Loucy (cell line): ENCODE results near the gene ARHGAP25.

Source experiments
- H2AFZ ChIP-seq: fragments of 200-600 bp; sonication (generic); 2 replicates; pipeline ENCODE4 v1.6.0; 2016; ENCODE audit warnings: antibody characterized with exemption, mild to moderate bottlenecking, low read length, moderate library complexity
- H3F3A ChIP-seq: fragments of 200-600 bp; 2 replicates; pipeline ENCODE4 v1.6.0; 2016; ENCODE audit warnings: antibody characterized with exemption, low read depth, mild to moderate bottlenecking
- H3K27me3 ChIP-seq: fragments of 200-600 bp; sonication (generic); 2 replicates; pipeline ENCODE4 v1.6.1; 2014; ENCODE audit warnings: low read length, mild to moderate bottlenecking; ENCODE audit not compliant: insufficient read depth, poor library complexity, severe bottlenecking
- H3K36me3 ChIP-seq: fragments of 200-600 bp; sonication (generic); 2 replicates; pipeline ENCODE4 v1.6.1; 2016; ENCODE audit warnings: low read length; ENCODE audit not compliant: insufficient read depth
- H3K4me1 ChIP-seq: fragments of 200-600 bp; sonication (generic); 2 replicates; pipeline ENCODE4 v1.5.1; 2014; ENCODE audit warnings: low read length, mild to moderate bottlenecking; ENCODE audit not compliant: insufficient read depth, poor library complexity, severe bottlenecking
- H3K4me2 ChIP-seq: fragments of 200-600 bp; sonication (generic); 2 replicates; pipeline ENCODE4 v1.6.0; 2014; ENCODE audit warnings: antibody characterized with exemption, low read length, low read depth, mild to moderate bottlenecking; ENCODE audit not compliant: poor library complexity, severe bottlenecking
- H3K4me3 ChIP-seq: fragments of 200-600 bp; sonication (generic); 2 replicates; pipeline ENCODE4 v1.5.1; 2014; ENCODE audit warnings: low read length, mild to moderate bottlenecking, mixed read lengths; ENCODE audit not compliant: poor library complexity, severe bottlenecking
- H3K79me2 ChIP-seq: fragments of 200-600 bp; sonication (generic); 2 replicates; pipeline ENCODE4 v1.6.1; 2014; ENCODE audit warnings: low read length; ENCODE audit not compliant: insufficient read depth
- H3K9ac ChIP-seq: fragments of 200-600 bp; sonication (generic); 2 replicates; pipeline ENCODE4 v1.6.0; 2014; ENCODE audit warnings: mild to moderate bottlenecking, low read depth, low read length, moderate library complexity; ENCODE audit not compliant: poor library complexity, severe bottlenecking
- H3K9me2 ChIP-seq: fragments of 200-600 bp; sonication (generic); replicated peaks from 2 replicates; pipeline ENCODE4 v1.6.1; 2016; ENCODE audit warnings: low read depth, low read length, mixed read lengths
- H3K9me3 ChIP-seq: fragments of 200-600 bp; sonication (generic); 2 replicates; pipeline ENCODE4 v1.6.1; 2014; ENCODE audit warnings: mild to moderate bottlenecking, antibody characterized with exemption, low read length, low read depth; ENCODE audit not compliant: insufficient read depth
- H4K20me1 ChIP-seq: fragments of 200-600 bp; sonication (generic); 2 replicates; pipeline ENCODE4 v1.6.0; 2014; ENCODE audit warnings: antibody characterized with exemption, low read length, mild to moderate bottlenecking; ENCODE audit not compliant: insufficient read depth, poor library complexity, severe bottlenecking
- CTCF ChIP-seq: fragments of 200-600 bp; sonication (generic); conservative IDR thresholded peaks from 2 replicates; pipeline ENCODE4 v1.5.1; 2014; ENCODE audit warnings: mild to moderate bottlenecking, antibody characterized with exemption, low read length
- EZH2phosphoT487 ChIP-seq: fragments of 200-600 bp; IDR thresholded peaks from 2 replicates; pipeline ENCODE4 v1.6.1; 2018; ENCODE audit warnings: antibody characterized with exemption, mild to moderate bottlenecking, moderate library complexity, borderline replicate concordance

The ARHGAP25 gene

GRCh38 chr2:68717305-68717661 is 17.3 kb upstream of the ARHGAP25 start:
- Histone ChIP-seq H3K27me3 (no peaks in the 10 kb centered on the region), H3K9me3 (no peaks in the 10 kb centered on the region), H3K9ac (no peak overlapping the region), H3K79me2 (no peaks in the 10 kb centered on the region), H2AFZ (no peak overlapping the region), H3K4me1 (peaks cover 65% of the 10 kb centered on the region), H3K4me3 (no peak overlapping the region), H3K4me2 (peak overlapping the region; percentile 46), H3K36me3 (no peaks in the 10 kb centered on the region), H3F3A (peaks cover 21% of the 10 kb centered on the region; the same call in 1 of the 2 replicates), H3K9me2 (no peaks in the 10 kb centered on the region), H4K20me1 (no peaks in the 10 kb centered on the region)
- TF ChIP-seq CTCF, result no peak
- TF ChIP-seq EZH2phosphoT487, result no peak

GRCh38 chr2:68719912-68720311 is 14.7 kb upstream of the ARHGAP25 start:
- H3K36me3 ChIP-seq, result no peaks in the 10 kb centered on the region
- H3K4me3 ChIP-seq, result no peak overlapping the region
- peaks cover 21% of the 10 kb centered on the region; the same call in 1 of the 2 replicates for H3F3A ChIP-seq
- no peaks in the 10 kb centered on the region for H3K9me3 ChIP-seq
- no peaks in the 10 kb centered on the region for H3K9me2 ChIP-seq
- H2AFZ ChIP-seq, result no peak overlapping the region
- no peaks in the 10 kb centered on the region for H3K79me2 ChIP-seq
- no peaks in the 10 kb centered on the region for H4K20me1 ChIP-seq
- TF ChIP-seq EZH2phosphoT487 (no peak), CTCF (no peak)
- peaks cover 82% of the 10 kb centered on the region for H3K4me1 ChIP-seq
- no peaks in the 10 kb centered on the region for H3K27me3 ChIP-seq
- no peak overlapping the region for H3K9ac ChIP-seq
- peak overlapping the region; percentile 6 for H3K4me2 ChIP-seq

GRCh38 chr2:68720665-68721064 is 13.9 kb upstream of the ARHGAP25 start:
- peak overlapping the region; percentile 16 for H3K4me3 ChIP-seq
- no peaks in the 10 kb centered on the region for H3K36me3 ChIP-seq
- H3K79me2 ChIP-seq, result no peaks in the 10 kb centered on the region
- H3K9ac ChIP-seq, result peak overlapping the region; percentile 27
- no peak overlapping the region for H2AFZ ChIP-seq
- no peaks in the 10 kb centered on the region for H3K9me3 ChIP-seq
- peaks cover 79% of the 10 kb centered on the region for H3K4me1 ChIP-seq
- no peaks in the 10 kb centered on the region for H3K27me3 ChIP-seq
- peak overlapping the region; percentile 53 for H3K4me2 ChIP-seq
- H4K20me1 ChIP-seq, result no peaks in the 10 kb centered on the region
- H3F3A ChIP-seq, result peaks cover 21% of the 10 kb centered on the region; the same call in 1 of the 2 replicates
- TF ChIP-seq CTCF (no peak), EZH2phosphoT487 (no peak)
- H3K9me2 ChIP-seq, result no peaks in the 10 kb centered on the region
